Myocyte (in vitro differentiated cells): ENCODE results near the gene FEM1B. TPM values are rescaled to one million over a fixed set of nuclear protein-coding genes. Genes with fewer than 3 reads are reported as not detected.

Experiments
- DNase-seq: peaks from one replicate; pipeline ENCODE4 v3.0.0-alpha.2; 2012; ENCODE audit warnings: low read depth
- total RNA-seq: library from RNA; depleted of rRNA; stranded (reverse); fragments of >200 nt; gene quantifications from 2 replicates; pipeline ENCODE4 v1.2.3, GENCODE V29; 2014

Gene FEM1B
- total RNA-seq, 1 donor from 2014 or later: 58.5 TPM

DNA sequence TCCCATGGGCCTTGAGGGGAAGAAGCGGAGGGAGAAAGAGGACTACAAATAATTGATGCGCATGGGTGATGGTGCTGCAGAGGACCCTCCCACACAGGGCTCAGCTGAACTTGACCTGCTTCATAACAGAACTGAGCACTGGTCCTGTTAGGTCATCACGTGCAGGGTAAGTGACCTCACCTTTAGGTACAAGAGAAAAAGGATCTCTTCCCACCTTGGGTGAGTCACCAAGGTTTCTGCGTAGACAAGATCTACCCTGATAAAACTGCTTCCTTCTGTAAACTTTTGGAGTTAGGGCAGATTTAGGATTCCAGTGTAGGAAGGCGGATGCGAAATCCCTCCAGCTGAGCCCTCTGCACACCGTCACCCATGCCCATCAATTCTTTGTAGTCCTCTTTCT lies 67.1 kb downstream of the FEM1B start:
- no peak for DNase-seq

Other genes starting within 250 kb of the FEM1B start
- gene PIAS1, start 223.4 kb upstream of the FEM1B start, total RNA-seq: 11.8 and 14.9 TPM in 2 replicates
- gene CALML4, start 72.4 kb upstream of the FEM1B start, total RNA-seq: 0.26 and 2.5 TPM in 2 replicates
- gene CLN6, start 48.0 kb upstream of the FEM1B start, total RNA-seq: 14.1 and 16.0 TPM in 2 replicates
- gene ITGA11, start 154.4 kb downstream of the FEM1B start, total RNA-seq: 29.2 and 33.5 TPM in 2 replicates